Stimulated activated CD4-positive, alpha-beta T cell treated with anti-CD3 and anti-CD28 coated beads, TNF-alpha, amount 100 ng/mL, for 1 hour (primary cell): ENCODE measurements around the gene CEBPA.

Source experiments
- DNase-seq, 3 donors: peaks; one replicate each; pipeline ENCODE4 v3.0.0-alpha.2; 2020; ENCODE audit warnings: low read depth in 3 of 3, low spot score in 1 of 3

Gene CEBPA

DNA sequence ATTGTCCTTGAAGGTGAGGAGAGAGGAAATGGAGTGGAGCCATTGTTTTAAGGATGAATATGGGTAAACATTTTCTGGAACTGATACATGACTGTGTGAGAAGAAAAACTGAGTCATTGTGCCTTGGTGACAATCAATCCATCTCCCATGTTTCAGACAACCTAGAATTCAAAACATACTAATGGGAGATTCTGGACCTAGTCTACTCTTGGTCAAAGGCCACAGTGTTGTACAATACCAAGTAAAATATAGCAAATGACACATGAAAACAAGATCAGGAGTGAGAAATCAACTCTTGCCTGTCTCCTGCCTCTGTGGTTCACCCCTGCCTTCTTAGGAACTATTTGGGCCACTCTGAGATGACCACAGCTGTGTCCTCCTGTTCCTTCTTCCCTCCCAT, 13.1 kb downstream of the CEBPA start:
- DNase-seq: no peak

DNA sequence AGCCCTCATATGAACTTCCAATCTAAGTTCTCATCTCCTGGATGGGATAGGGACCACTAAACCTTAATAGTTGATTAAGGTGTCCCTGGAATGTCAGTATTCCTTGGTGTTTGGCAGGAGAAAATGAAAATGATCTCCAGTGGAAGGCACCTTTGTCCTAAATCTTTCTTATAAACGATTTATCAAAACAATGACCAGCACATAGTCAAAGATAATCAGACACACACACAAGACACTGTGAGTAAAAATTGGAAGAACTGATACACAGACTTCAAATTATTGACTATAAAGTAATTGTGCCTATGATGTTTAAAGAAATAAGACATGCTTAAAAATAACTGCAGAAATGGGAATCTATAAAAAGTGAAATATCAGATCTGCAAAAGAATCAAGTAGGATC, 13.7 kb downstream of the CEBPA start:
- no peak for DNase-seq

DNA sequence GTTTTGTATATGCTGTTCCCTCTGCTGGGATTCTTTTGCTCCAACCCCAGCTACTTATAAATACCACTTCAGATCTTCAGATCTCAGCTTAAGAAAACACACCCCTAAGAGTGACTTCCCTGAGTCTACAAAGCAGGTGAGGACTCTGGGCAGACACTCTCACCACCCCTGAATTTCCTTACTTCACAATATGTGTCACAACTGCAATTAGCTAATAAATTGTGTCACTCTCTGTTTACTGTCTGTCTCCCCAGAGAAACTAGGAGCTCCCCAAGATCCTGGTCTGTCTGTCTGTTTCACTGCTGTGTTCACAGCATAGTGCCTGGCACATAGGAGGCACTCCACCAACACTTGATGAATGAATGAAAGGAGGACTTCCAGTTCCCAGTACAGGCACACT, 14.4 kb downstream of the CEBPA start:
- DNase-seq: no peak

DNA sequence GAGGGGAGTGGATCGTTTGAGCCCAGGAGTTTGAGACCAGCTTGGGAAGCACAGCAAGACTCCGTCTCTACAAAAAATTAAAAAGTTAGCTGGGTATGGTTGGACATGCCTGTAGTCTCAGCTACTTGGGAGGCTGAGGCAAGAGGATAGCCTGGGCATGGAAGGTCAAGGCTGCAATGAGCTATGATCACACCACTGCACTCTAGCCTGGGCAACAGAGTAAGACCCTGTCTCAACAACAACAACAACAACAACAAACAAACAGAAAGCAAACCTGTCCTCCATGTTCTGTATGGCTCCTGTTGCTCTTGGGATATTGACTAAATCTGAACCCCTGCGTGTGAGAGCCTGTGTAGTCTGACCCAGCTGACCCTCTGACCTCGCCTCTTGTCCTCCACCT, 14.9 kb downstream of the CEBPA start:
- DNase-seq: no peak

DNA sequence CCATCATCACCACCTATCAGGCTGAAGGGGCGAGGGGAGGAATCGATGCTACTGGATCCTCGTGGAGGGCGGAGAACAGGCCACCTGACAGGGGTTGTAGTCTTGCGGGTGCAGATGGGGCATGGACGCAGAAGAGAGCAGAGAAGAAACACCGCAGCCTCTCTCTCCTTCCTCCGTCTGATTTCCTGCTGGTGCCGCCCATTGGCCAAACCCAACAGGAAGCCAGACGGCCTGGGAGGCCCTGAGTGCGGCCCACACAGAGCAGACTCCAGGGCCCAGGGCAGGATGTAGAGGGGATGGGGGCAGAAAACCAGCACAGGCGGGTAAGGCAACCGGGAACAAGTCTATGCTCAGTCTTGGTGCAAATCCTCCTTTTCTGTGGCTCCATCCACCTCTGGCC, 15.4 kb downstream of the CEBPA start:
- no peak for DNase-seq

DNA sequence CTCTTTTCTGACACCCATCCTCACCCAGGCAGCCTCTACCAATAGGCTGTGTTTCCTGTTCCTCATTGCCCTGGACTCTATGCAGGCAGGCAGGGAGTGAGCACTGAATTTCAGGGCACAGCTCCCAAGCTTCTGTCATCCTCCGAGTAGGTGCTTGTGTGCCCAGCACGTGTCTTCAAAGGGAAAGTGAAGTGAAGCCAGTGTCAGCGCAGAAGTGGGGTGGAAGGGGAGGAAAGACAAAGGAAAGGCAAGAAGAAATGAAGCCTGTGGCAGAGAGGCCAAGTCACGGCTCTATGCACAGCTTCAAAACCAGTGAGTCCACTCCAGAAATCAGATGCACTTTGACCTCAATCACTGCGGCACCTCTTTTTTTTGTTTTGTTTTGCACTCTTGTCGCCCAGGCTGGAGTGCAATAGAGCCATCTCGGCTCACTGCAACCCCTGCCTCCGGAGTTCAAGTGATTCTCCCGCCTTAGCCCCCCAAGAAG, 16.9 kb downstream of the CEBPA start:
- no peak for DNase-seq

DNA sequence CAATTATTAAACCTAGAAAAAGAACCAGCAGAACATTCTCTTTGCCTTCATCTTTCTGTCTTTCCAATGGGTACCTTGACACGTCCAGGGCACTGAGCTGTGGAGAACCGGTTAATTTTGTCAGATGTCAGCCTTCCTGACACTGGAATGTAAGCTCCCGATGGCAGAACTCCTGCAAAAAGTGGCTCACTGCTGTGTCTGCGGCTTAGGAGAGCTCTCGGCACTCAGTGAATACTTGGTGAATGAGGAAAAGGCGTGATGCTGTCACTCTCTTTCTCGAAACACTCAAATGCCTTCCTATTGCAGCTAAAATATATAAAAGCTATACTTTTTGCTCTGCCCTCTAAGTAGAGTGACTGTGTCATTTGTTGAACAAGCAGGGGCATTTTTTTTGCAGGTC, 17.6 kb downstream of the CEBPA start:
- DNase-seq: no peak

DNA sequence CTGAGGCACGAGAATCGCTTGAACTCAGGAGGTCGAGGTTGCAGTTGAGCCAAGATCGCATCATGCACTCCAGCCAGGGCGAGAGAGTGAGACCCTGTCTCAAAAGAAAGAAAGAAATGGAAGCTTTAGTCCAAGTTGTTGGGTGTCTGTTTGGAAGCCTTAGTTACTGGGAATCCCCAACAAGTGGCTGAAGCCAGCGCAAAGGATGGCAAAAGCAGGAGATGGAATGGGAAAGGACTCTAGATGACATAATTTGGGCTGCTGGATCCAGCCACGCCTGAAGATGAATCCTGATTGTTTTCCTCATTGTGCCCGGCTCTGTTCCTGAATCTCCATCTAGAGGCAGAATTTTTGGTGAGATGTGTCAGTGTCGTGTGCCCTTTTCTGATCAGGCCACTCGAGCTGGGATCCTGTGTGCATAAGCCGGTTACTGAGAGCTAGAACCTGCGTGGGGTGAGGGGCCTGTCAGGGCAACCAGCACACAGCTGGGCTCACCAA, 18.1 kb downstream of the CEBPA start:
- DNase-seq: no peak

DNA sequence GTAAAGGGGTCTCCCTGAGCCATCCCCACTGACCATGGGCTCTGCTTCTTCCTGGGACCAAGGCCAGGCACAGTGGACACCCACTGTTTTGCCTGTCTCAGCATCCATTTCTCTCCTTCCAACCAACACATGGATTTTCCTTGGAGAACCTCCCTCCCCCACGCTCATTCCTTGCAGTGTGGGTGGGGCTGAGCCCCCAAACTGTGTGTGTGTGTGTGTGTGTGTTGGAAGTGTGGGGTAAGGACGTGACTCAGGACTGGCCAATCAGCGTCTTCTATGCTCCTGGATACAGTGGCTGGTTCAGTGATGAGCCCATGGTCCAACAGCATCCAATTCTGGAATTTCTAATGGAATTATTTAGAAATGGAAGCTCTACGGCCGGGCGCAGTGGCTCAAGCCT, 18.7 kb downstream of the CEBPA start:
- DNase-seq: no peak

DNA sequence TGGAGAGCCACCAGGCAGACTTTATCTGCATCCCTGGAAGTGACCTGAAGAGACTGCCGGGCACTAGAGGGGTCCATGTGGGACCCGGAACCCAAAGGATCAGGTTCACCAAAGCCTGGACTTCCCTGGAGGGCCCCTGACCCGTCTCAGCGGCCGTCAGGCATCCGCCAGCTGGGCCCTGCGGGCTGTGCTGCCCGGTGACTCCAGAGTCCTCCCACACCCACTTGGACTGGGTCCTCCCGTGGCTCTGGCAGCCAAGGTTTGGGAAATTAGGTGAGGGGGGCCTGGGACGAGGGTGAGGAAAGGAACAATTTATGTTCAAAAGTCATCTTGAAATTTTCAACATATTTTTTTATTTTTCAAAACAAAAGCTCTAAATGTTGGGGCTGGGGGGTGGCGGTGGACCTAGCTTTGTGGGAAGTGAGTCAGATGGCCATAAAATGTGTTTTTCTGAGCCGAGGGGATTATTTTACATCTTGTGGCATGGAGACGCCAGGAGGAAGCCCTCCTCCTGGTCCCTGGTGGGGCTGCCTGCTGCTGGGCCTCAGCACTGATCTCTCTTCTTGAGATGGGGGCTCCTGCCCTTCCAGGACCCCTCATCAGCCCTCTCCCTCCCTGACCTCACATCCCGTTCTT, 20.2 kb downstream of the CEBPA start:
- no peak for DNase-seq

DNA sequence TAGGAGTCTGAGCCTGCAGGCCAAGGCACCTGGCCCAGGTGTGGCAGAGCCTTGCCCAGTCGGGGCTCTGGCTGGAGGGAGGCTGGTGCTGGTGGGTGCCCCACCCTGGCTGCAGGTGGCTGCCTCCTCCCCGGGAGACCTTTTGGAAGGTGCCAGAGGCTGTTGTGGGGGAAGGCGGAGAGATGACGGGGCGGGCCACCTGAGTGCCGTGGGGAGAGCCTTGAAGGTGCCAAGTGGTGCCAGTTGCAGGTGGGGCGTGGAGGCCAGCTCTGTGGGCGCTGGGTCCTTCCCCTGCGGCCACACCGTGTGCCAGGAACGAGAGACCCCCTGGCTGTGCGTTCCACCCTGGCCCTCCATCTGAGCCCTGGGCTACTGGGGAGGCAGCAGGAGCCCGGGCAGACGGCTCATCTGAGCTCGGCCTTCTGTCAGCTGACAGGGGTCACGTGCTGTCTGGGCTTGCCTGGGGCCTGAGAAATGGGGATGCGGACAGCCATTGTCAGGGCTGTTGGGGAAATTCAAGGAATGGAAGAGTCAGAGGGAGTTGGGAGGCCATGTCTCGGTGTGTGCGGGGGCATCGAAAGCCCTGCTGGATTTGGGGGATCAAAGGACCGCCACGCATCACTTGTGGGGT, 20.9 kb downstream of the CEBPA start:
- no peak for DNase-seq

DNA sequence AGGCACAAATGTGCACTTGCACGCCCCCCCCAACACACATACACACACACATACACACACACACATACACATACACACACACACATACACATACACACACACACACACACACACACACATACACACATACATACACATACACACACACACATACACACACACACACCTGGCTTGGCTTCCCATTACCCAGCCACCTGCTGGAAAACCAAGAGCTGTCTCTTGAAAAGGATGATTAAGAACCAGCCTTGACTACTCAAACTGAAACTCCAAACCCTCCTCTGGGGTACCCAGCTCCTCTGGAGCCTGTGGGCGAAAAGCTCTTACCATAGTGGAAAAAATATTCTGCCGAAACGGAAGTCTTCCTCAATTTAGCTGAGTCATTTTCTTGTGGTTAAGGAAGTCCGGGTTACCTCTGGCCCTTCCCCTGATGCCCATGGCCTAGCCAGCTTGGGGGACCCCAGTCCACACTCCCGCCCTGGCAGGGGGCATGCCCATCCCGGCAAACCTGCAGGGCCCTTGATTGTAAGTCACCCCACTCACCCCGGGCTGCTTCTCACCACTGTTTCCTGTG, 21.9 kb downstream of the CEBPA start:
- no peak for DNase-seq

DNA sequence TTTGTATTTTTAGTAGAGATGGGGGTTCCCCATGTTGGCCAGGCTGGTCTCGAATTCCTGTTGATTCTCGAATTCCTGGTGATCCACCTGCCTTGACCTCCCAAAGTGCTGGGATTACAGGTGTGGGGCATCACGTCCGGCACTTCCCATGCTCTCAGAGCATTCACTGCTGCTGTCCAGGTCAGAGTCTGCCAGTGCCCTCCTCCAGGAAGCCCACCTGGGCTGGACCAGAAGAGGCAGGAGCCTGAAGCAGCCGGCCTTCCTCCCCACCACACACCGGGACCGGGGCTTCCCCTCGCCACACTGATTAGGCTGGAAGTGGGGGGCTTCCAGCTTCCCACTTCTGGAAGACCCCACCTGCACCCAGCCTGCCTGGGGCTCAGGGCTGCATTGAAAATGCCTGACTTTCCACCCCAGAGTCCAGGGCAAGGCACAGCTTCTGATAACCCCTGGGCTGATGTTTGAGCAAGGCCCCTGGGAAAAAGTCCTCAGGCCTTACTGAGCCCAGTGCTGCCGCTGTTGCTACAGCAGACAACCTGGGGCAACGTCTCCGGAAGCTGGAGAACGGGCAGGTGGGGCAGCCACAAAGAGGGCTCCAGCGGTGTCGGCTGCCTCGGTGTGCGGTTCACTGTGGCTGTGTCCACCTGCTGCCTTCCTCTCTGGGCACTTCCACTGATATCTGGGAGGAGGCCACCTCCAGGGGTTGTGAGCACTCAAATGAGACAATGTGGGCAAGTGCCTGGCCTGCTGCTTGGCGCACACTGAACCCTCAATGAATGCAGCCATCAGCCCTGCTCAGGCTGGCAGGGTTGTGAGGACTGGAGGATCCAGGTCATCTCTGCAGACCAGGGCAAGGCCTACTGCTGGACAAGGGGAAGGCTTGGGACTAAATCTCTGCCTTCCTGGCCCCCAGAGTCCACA, 22.6 kb downstream of the CEBPA start:
- DNase-seq: no peak

DNA sequence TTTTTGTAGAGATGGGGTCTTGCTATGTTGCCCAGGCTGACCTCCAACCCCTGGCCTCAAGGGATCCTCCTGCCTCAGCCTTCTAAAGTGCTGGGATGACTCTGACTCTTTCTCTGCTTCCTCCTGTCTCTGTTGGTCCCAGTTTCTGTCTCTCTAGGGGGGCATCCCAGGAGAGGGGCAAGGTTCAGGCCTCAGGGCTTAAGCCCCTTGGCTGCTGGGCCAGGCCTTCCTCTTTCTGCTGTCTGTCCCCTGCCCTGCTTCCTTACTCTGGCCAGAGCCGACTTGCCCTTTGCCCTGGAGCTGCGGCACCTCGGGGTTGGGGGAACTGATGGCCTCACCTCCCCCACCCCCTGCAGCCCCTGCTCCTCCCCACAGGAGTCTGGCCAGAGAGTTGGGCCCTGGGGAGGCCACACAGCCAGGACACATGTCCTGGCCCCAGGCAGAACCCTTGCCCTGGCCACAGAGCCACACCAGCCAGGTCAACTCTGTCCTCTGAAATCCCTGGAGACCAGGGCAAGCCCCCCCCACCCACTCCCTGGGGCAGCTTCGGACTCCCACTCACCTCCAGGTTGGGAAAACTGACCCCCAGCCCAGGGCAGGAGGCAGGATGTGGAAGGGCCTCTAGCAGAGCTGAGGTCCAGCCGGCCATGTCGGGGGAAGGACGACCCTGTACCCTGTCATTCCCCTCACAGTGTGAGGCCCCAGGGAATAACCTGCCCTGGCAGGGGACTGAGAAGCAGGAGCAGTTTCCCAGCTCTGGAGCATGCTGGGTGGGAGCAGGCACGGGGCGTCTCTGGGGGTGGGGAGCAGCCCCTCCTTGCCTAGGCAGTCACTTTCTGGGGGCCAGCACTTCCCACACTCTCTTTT, 23.7 kb downstream of the CEBPA start:
- no peak for DNase-seq

DNA sequence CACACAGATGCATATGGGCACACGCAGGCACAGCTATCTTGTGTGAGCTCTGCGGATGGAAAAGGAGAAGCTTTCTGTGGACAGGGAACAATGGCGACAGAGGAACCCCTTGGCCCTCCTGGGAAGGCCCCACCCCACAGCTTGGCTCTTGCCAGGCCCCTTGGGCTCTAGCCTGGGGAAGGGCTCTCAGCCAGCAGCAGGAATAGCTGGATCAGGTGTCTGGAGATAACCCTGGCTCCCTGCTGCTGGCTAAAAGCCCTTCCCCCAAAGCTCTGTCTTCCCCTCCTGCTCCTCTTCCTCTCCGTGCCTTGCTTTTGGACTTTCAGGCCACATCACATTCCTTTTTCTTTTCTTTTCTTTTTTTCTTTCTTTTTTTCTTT, 24.3 kb downstream of the CEBPA start:
- DNase-seq: no peak

DNA sequence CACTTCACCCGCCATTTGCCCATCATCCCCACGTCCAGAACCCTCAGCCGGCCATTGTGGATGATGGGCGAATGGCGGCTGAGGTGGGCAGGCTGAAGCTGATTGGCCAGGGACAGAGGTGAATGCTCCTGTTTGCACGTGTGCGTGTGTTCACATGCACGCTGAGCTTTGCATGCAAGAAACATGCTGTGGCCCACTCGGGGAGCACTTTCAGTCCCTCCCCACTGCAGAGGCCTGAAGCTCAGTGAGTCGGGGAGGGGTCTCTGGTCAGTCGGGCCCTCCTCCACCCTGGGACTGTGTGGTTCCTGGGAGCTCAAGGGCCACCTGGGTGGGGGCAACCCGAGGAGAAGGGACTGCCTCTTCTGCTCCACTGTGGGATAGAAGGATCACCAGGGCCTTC, 24.9 kb downstream of the CEBPA start:
- DNase-seq: no peak

DNA sequence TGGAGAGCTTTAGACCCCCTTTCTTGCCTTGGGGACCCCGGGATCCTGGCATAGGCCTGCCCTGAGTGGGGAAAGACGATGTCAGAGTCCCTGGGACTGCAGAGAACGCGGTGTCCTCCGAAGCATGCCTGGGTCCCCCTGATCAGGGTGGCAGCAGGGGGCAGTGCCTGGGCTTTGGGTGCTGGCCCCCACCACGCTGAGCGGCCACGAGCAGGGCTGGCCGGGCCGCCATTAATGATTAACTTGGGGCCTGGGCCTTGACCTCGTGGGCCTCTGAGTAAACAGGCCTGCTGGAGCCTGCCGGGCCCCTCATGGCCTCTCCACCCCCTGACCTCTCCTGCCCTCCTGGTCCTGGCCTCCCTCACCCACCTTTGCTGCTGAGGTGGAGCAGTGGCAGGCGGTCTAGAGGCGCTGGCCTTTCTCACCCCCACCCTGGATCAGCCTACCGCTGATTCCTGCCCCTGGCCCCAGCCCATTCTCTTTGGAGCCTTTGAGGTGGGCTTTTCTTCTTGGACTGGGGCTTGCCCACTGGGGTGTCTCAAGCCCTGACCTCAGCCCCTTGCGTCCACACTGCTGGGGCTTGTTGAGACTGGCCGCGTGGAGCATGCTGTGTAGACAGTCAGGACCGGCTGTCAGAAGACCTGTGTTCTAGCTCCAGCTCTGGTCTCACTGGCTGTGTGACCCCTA, 26.3 kb downstream of the CEBPA start:
- no peak for DNase-seq

DNA sequence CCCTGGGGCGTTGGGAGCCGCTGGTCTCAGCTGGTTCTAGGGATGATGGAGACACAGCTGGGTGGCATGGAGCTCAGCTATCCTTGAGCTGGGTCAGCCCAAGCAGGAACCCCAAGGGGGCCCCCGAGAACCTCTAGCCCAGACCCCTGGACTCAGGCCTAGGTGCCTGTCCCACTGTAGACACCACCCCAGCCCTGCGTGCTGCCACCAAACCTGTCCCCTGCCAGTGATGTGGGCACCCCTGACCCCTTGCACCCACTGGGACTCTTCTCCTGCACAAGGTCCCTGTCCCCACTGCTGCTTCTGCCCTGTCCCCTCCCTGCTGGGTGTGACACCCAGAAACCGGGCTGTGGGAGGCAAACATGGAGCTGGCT, 26.8 kb downstream of the CEBPA start:
- no peak for DNase-seq

DNA sequence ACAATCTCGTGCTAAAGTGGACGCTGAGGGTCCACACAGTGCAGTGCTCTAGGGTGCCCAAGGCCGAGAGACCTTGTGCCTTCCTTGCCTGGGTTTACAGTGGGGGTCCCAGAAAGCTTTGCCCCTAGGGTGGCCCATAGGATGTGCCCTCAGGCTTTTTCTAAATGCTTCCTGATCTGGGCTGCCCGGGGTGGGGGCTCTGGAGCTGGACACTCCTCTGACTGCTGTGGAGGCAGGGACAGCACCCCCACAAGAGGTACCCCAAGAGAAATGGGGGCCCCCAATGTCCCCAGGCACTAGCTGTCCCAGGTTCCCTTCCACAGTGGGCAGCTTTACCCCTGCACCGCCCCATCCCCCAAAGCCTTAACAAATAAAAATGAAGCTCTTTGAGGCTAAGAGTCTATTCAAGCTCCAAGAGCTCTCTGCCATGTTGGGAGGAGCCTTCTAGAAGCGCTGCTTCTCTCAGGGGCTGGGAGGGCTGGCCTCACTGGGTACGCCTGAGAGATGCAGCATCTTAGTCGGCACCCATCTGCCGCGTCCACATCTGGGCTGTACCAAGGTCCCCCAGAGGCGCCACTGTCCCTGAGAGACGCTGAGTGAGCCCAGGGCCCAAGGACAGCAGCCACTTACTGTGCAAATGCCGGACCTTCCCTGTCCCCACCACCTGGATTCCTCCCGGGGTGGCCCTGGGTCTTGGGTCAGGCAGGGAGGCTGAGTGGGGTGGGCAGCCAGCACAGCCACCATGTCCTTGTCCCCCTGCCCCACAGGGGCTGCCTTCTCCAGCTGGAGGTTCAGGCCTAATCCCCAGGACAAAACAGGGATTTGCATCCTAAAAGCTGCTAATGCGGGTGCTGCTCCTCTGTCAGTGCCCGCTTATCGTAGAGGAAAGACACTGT, 27.4 kb downstream of the CEBPA start:
- no peak for DNase-seq
